Measurements from ENCODE around the gene RBFOX2. TPM values are rescaled to one million over a fixed set of nuclear protein-coding genes. Genes with fewer than 3 reads are reported as not detected.

The RBFOX2 gene
- total RNA-seq, 2 donors from 2014 or later = 104 to 120 TPM

GRCh38 chr22:35944458-35944857 lies 84.2 kb downstream of the RBFOX2 start:
- H3K4me3 Mint-ChIP-seq = no peak overlapping the region
- no peaks in the 10 kb centered on the region for H3K4me1 Mint-ChIP-seq
- DNase-seq = no peak
- no peaks in the 10 kb centered on the region for H3K9me3 Mint-ChIP-seq
- no peak overlapping the region for H3K4me3 ChIP-seq (ENCODE audit: low read length)
- H3K36me3 ChIP-seq (ENCODE audit: control insufficient read depth, insufficient read depth, low read length) = peaks cover 2% of the 10 kb centered on the region
- WGBS, 2 experiments (ENCODE audit: insufficient coverage in 1 of 2, insufficient read length in 1 of 2) = 100% methylated on average over 1 of the region's 6 CpGs; no CpG with 5 or more reads in 1 of the 2 experiments
- TF ChIP-seq, protein P1, sequence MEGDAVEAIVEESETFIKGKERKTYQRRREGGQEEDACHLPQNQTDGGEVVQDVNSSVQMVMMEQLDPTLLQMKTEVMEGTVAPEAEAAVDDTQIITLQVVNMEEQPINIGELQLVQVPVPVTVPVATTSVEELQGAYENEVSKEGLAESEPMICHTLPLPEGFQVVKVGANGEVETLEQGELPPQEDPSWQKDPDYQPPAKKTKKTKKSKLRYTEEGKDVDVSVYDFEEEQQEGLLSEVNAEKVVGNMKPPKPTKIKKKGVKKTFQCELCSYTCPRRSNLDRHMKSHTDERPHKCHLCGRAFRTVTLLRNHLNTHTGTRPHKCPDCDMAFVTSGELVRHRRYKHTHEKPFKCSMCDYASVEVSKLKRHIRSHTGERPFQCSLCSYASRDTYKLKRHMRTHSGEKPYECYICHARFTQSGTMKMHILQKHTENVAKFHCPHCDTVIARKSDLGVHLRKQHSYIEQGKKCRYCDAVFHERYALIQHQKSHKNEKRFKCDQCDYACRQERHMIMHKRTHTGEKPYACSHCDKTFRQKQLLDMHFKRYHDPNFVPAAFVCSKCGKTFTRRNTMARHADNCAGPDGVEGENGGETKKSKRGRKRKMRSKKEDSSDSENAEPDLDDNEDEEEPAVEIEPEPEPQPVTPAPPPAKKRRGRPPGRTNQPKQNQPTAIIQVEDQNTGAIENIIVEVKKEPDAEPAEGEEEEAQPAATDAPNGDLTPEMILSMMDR (conservative IDR thresholded peaks at IDR 0.05) = no peak
- H3K36me3 Mint-ChIP-seq (ENCODE audit: low read depth) = no peaks in the 10 kb centered on the region
- no peaks in the 10 kb centered on the region for H3K27me3 Mint-ChIP-seq (ENCODE audit: insufficient read depth)
- no peak overlapping the region for H3K27ac Mint-ChIP-seq
- no peak overlapping the region for H3K27ac ChIP-seq (ENCODE audit: low read depth, low read length)
- no peaks in the 10 kb centered on the region for H3K9me3 ChIP-seq (ENCODE audit: control insufficient read depth, low read length)
- H3K4me1 ChIP-seq (ENCODE audit: control insufficient read depth, insufficient read depth, low read length) = no peaks in the 10 kb centered on the region
- no peak overlapping the region for H3K9ac ChIP-seq (ENCODE audit: extremely low read depth, low read length, poor library complexity, severe bottlenecking)
- no peaks in the 10 kb centered on the region for H3K27me3 ChIP-seq (ENCODE audit: control insufficient read depth, insufficient read depth, low read length, poor library complexity, severe bottlenecking)

DNA sequence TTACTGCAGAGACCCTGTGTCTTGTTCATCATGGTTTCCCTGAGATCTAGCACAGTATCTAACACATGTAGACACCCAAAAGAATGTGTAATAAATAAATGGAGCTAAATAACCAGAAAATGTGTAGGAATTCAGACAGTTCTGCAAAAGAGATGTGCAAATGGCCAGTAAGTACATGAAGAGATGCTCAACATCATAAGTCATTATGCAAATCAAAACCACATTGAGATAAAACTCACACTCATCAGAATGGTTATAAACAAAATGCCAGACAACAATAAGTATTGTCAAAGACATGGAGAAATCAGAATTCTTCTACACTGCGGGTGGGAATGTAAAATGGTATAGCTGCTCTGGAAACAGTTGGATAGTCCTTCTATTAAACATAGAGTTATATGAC lies 88.5 kb downstream of the RBFOX2 start:
- no peak overlapping the region for H3K27ac Mint-ChIP-seq
- TF ChIP-seq, protein P1 (conservative IDR thresholded peaks at IDR 0.05) = no peak
- no peak for DNase-seq
- Histone ChIP-seq H3K27me3 (ENCODE audit: control insufficient read depth, insufficient read depth, low read length, poor library complexity, severe bottlenecking) (no peaks in the 10 kb centered on the region), H3K4me3 (ENCODE audit: low read length) (no peak overlapping the region), H3K27ac (ENCODE audit: low read depth, low read length) (no peak overlapping the region), H3K4me1 (ENCODE audit: control insufficient read depth, insufficient read depth, low read length) (peaks cover 4% of the 10 kb centered on the region), H3K36me3 (ENCODE audit: control insufficient read depth, insufficient read depth, low read length) (peaks cover 13% of the 10 kb centered on the region), H3K9me3 (ENCODE audit: control insufficient read depth, low read length) (no peaks in the 10 kb centered on the region), H3K9ac (ENCODE audit: extremely low read depth, low read length, poor library complexity, severe bottlenecking) (no peak overlapping the region)
- H3K4me1 Mint-ChIP-seq = peaks cover 10% of the 10 kb centered on the region
- no peaks in the 10 kb centered on the region for H3K27me3 Mint-ChIP-seq (ENCODE audit: insufficient read depth)
- no peak overlapping the region for H3K4me3 Mint-ChIP-seq
- peaks cover 12% of the 10 kb centered on the region for H3K36me3 Mint-ChIP-seq (ENCODE audit: low read depth)
- no peaks in the 10 kb centered on the region for H3K9me3 Mint-ChIP-seq
- 100% methylated on average over 1 of the region's 1 CpG; no CpG with 5 or more reads in 1 of the 2 experiments for WGBS, 2 experiments (ENCODE audit: insufficient coverage in 1 of 2, insufficient read length in 1 of 2)

GRCh38 chr22:35938226-35938625 lies 90.4 kb downstream of the RBFOX2 start:
- H3K27me3 ChIP-seq (ENCODE audit: control insufficient read depth, insufficient read depth, low read length, poor library complexity, severe bottlenecking) = no peaks in the 10 kb centered on the region
- Mint-ChIP-seq H3K27ac (no peak overlapping the region), H3K4me1 (peaks cover 17% of the 10 kb centered on the region), H3K9me3 (no peaks in the 10 kb centered on the region), H3K36me3 (ENCODE audit: low read depth) (peaks cover 12% of the 10 kb centered on the region), H3K4me3 (no peak overlapping the region), H3K27me3 (ENCODE audit: insufficient read depth) (no peaks in the 10 kb centered on the region)
- H3K9ac ChIP-seq (ENCODE audit: extremely low read depth, low read length, poor library complexity, severe bottlenecking) = no peak overlapping the region
- peaks cover 16% of the 10 kb centered on the region for H3K36me3 ChIP-seq (ENCODE audit: control insufficient read depth, insufficient read depth, low read length)
- WGBS, 2 experiments (ENCODE audit: insufficient coverage in 1 of 2, insufficient read length in 1 of 2) = 100% methylated on average over 1 of the region's 1 CpG
- H3K4me1 ChIP-seq (ENCODE audit: control insufficient read depth, insufficient read depth, low read length) = peaks cover 8% of the 10 kb centered on the region
- no peaks in the 10 kb centered on the region for H3K9me3 ChIP-seq (ENCODE audit: control insufficient read depth, low read length)
- no peak for DNase-seq
- TF ChIP-seq, protein P1 (conservative IDR thresholded peaks at IDR 0.05) = no peak
- no peak overlapping the region for H3K4me3 ChIP-seq (ENCODE audit: low read length)
- no peak overlapping the region for H3K27ac ChIP-seq (ENCODE audit: low read depth, low read length)
